HEK293 (cell line): Measurements from ENCODE around the gene HPCAL1.

Source experiments
- CTCF ChIA-PET: fragments of 350-600 bp; formaldehyde crosslinking; extraction: SDS; loops from one replicate; lab custom pipeline; 2021; ENCODE audit warnings: antibody characterized with exemption; lab: Yijun Ruan, JAX
- POLR2A ChIA-PET: fragments of 300-600 bp; formaldehyde crosslinking; extraction: SDS; loops from one replicate; lab custom pipeline; 2020; ENCODE audit warnings: antibody characterized with exemption, inconsistent platforms; lab: Yijun Ruan, JAX
- H3K27ac ChIP-seq: fragments of 200-500 bp; sonication (Bioruptor generic); 2 replicates; pipeline ENCODE4 v1.5.1; 2014; ENCODE audit warnings: low read depth, low read length, control low read depth, inconsistent platforms; ENCODE audit errors: extremely low read depth
- H3K36me3 ChIP-seq, 2 experiments: fragments of 200-500 bp in 1 of 2; sonication (Bioruptor generic) in 1 of 2; 1 replicate in 1 of 2; 2 replicates in 1 of 2; pipeline ENCODE4 v1.5.1; 2014 to 2017; ENCODE audit warnings: inconsistent platforms in 2 of 2, low read length in 2 of 2; ENCODE audit not compliant: control insufficient read depth in 2 of 2, insufficient read depth in 1 of 2
- H3K4me1 ChIP-seq: fragments of 200-500 bp; sonication (Bioruptor generic); 2 replicates; pipeline ENCODE4 v1.5.1; 2014; ENCODE audit warnings: mild to moderate bottlenecking, low read length, inconsistent platforms; ENCODE audit not compliant: control insufficient read depth, insufficient read depth
- H3K4me3 ChIP-seq: 2 replicates; pipeline ENCODE4 v1.5.1; 2011; ENCODE audit warnings: low read depth, mild to moderate bottlenecking, control low read depth, low read length, moderate library complexity
- H3K9me3 ChIP-seq: fragments of 200-500 bp; sonication (Bioruptor generic); 2 replicates; pipeline ENCODE4 v1.5.1; 2014; ENCODE audit warnings: low read depth, low read length, inconsistent platforms; ENCODE audit not compliant: control insufficient read depth, insufficient read depth
- GLIS2 ChIP-seq: fragments of 450-650 bp; formaldehyde crosslinking; IDR thresholded peaks from 2 replicates; pipeline ENCODE4 v1.5.1; 2016; ENCODE audit warnings: missing biosample characterization, missing genetic modification characterization
- KLF10 ChIP-seq: fragments of 450-650 bp; IDR thresholded peaks from 2 replicates; pipeline ENCODE4 v1.5.1; 2018; ENCODE audit warnings: missing biosample characterization, mild to moderate bottlenecking, missing genetic modification characterization
- KLF7 ChIP-seq: fragments of 450-650 bp; formaldehyde crosslinking; IDR thresholded peaks from 2 replicates; pipeline ENCODE4 v1.5.1; 2016; ENCODE audit warnings: missing biosample characterization, missing genetic modification characterization, borderline replicate concordance
- REPIN1 ChIP-seq: fragments of 450-650 bp; formaldehyde crosslinking; IDR thresholded peaks from 2 replicates; pipeline ENCODE4 v1.5.1; 2017; ENCODE audit warnings: missing biosample characterization, missing genetic modification characterization, low read depth
- SALL2 ChIP-seq: fragments of 450-650 bp; formaldehyde crosslinking; IDR thresholded peaks from 2 replicates; pipeline ENCODE4 v1.5.0; 2017; ENCODE audit warnings: missing biosample characterization, mild to moderate bottlenecking, missing genetic modification characterization, borderline replicate concordance
- ZBTB17 ChIP-seq: fragments of 450-650 bp; formaldehyde crosslinking; IDR thresholded peaks from 2 replicates; pipeline ENCODE4 v1.5.1; 2016; ENCODE audit warnings: missing biosample characterization, missing genetic modification characterization
- ZBTB20 ChIP-seq: fragments of 450-650 bp; formaldehyde crosslinking; IDR thresholded peaks from 2 replicates; pipeline ENCODE4 v1.5.1; 2016; ENCODE audit warnings: missing biosample characterization, missing genetic modification characterization
- ZBTB8A ChIP-seq: fragments of 450-650 bp; formaldehyde crosslinking; IDR thresholded peaks from 2 replicates; pipeline ENCODE4 v1.5.1; 2016; ENCODE audit warnings: missing biosample characterization, missing genetic modification characterization
- ZFP41 ChIP-seq: fragments of 450-650 bp; formaldehyde crosslinking; IDR thresholded peaks from 2 replicates; pipeline ENCODE4 v1.5.1; 2016; ENCODE audit warnings: missing biosample characterization, missing genetic modification characterization, borderline replicate concordance
- ZIC2 ChIP-seq: fragments of 450-650 bp; formaldehyde crosslinking; IDR thresholded peaks from 2 replicates; pipeline ENCODE4 v1.5.1; 2016; ENCODE audit warnings: missing biosample characterization, missing genetic modification characterization
- ZNF10 ChIP-seq: fragments of 450-650 bp; formaldehyde crosslinking; IDR thresholded peaks from 2 replicates; pipeline ENCODE4 v1.5.1; 2017; ENCODE audit warnings: missing biosample characterization, missing genetic modification characterization
- ZNF112 ChIP-seq: fragments of 450-650 bp; formaldehyde crosslinking; IDR thresholded peaks from 2 replicates; pipeline ENCODE4 v1.5.0; 2017; ENCODE audit warnings: missing biosample characterization, missing genetic modification characterization
- ZNF132 ChIP-seq: fragments of 450-650 bp; formaldehyde crosslinking; IDR thresholded peaks from 2 replicates; pipeline ENCODE4 v1.5.1; 2017; ENCODE audit warnings: missing biosample characterization, missing genetic modification characterization, borderline replicate concordance
- ZNF175 ChIP-seq: fragments of 450-650 bp; formaldehyde crosslinking; IDR thresholded peaks from 2 replicates; pipeline ENCODE4 v1.5.1; 2016; ENCODE audit warnings: missing biosample characterization, missing genetic modification characterization
- ZNF214 ChIP-seq: fragments of 450-650 bp; formaldehyde crosslinking; IDR thresholded peaks from 2 replicates; pipeline ENCODE4 v1.5.1; 2017; ENCODE audit warnings: missing biosample characterization, mild to moderate bottlenecking, missing genetic modification characterization, borderline replicate concordance
- ZNF221 ChIP-seq: fragments of 450-650 bp; formaldehyde crosslinking; IDR thresholded peaks from 2 replicates; pipeline ENCODE4 v1.5.1; 2017; ENCODE audit warnings: missing biosample characterization, missing genetic modification characterization, borderline replicate concordance
- ZNF335 ChIP-seq: fragments of 450-650 bp; formaldehyde crosslinking; conservative IDR thresholded peaks from 2 replicates; pipeline ENCODE4 v1.5.1; 2016; ENCODE audit warnings: missing biosample characterization, missing genetic modification characterization
- ZNF341 ChIP-seq: fragments of 450-650 bp; formaldehyde crosslinking; IDR thresholded peaks from 2 replicates; pipeline ENCODE4; 2016; ENCODE audit warnings: low read depth, missing biosample characterization, missing genetic modification characterization
- ZNF37A ChIP-seq: fragments of 450-650 bp; IDR thresholded peaks from 2 replicates; pipeline ENCODE4 v1.5.1; 2018; ENCODE audit warnings: missing biosample characterization, missing genetic modification characterization
- ZNF654 ChIP-seq: fragments of 450-650 bp; formaldehyde crosslinking; IDR thresholded peaks from 2 replicates; pipeline ENCODE4 v1.5.1; 2016; ENCODE audit warnings: low read depth, missing biosample characterization, missing genetic modification characterization
- ZNF76 ChIP-seq: fragments of 450-650 bp; formaldehyde crosslinking; IDR thresholded peaks from 2 replicates; pipeline ENCODE4; 2016; ENCODE audit warnings: low read depth, missing biosample characterization, missing genetic modification characterization, borderline replicate concordance
- ZNF791 ChIP-seq: fragments of 450-650 bp; formaldehyde crosslinking; IDR thresholded peaks from 2 replicates; pipeline ENCODE4 v1.5.1; 2016; ENCODE audit warnings: missing biosample characterization, missing genetic modification characterization
- ZXDB ChIP-seq: fragments of 450-650 bp; formaldehyde crosslinking; IDR thresholded peaks from 2 replicates; pipeline ENCODE4 v1.5.1; 2016; ENCODE audit warnings: missing biosample characterization, missing genetic modification characterization
- TF ChIP-seq, protein P1 (sequence below): fragments of 450-650 bp; formaldehyde crosslinking; IDR thresholded peaks from 2 replicates; pipeline ENCODE4; 2016; ENCODE audit warnings: missing biosample characterization, missing genetic modification characterization
- TF ChIP-seq, protein P2 (sequence below): fragments of 450-650 bp; formaldehyde crosslinking; optimal IDR thresholded peaks from 2 replicates; pipeline ENCODE3; 2016; ENCODE audit warnings: missing biosample characterization, mild to moderate bottlenecking, missing genetic modification characterization
- TF ChIP-seq, protein P3 (sequence below): fragments of 450-650 bp; formaldehyde crosslinking; IDR thresholded peaks from 2 replicates; pipeline ENCODE4 v1.5.1; 2016; ENCODE audit warnings: missing biosample characterization, missing genetic modification characterization
- TF ChIP-seq, protein P4 (sequence below): IDR thresholded peaks from 2 replicates; pipeline ENCODE4 v1.6.1; 2011; ENCODE audit warnings: mild to moderate bottlenecking, low read depth, low read length, borderline replicate concordance
- TF ChIP-seq, protein P5 (sequence below): fragments of 450-650 bp; formaldehyde crosslinking; IDR thresholded peaks from 2 replicates; pipeline ENCODE4 v1.5.1; 2016; ENCODE audit warnings: missing biosample characterization, missing genetic modification characterization

Gene HPCAL1

DNA sequence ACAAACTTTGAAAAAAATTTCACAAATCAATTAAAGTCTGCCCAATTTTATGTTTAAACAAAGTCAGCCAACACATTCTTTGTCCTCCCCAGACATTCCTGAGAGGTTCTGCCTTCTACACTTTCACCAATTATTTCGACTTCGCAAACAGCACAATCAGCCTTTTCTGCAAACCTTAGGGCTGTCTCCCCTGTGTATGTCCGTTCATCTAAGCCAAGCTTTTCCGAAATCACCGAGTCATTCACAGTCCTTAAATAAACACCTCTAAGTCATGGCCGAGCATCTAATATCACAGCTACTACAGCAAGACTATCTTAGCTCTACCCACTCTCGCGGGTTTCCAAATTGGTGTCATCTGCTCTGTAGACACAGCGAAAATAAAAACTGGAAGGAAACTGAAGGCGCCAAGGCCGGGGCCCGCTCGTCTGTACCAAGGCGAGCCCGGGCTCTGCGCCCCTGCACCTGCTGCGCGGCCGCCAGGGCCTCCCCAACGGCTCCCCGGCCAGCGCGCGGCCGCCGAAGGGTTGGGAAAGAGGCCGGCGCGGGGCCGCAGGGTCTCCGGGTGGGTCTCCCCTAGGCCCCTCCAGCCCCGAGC, 144.7 kb downstream of the HPCAL1 start (continued):
- TF ChIP-seq, protein P1, sequence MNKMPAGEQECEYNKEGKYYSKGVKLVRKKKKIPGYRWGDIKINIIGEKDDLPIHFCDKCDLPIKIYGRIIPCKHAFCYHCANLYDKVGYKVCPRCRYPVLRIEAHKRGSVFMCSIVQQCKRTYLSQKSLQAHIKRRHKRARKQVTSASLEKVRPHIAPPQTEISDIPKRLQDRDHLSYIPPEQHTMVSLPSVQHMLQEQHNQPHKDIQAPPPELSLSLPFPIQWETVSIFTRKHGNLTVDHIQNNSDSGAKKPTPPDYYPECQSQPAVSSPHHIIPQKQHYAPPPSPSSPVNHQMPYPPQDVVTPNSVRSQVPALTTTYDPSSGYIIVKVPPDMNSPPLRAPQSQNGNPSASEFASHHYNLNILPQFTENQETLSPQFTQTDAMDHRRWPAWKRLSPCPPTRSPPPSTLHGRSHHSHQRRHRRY (tag by site-specific recombination) = no peak
- TF ChIP-seq ZNF37A (tag by site-specific recombination) = no peak
- peak; percentile 71 for TF ChIP-seq ZBTB8A
- TF ChIP-seq ZNF76 (tag by site-specific recombination) = no peak
- no peak for TF ChIP-seq ZNF341 (tag by site-specific recombination)
- TF ChIP-seq, protein P2, sequence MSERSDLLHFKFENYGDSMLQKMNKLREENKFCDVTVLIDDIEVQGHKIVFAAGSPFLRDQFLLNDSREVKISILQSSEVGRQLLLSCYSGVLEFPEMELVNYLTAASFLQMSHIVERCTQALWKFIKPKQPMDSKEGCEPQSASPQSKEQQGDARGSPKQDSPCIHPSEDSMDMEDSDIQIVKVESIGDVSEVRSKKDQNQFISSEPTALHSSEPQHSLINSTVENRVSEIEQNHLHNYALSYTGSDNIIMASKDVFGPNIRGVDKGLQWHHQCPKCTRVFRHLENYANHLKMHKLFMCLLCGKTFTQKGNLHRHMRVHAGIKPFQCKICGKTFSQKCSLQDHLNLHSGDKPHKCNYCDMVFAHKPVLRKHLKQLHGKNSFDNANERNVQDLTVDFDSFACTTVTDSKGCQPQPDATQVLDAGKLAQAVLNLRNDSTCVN (tag by site-specific recombination) = peak; percentile 79
- TF ChIP-seq ZNF335 (tag by site-specific recombination) = peak; percentile 13; the same call in 1 of the 2 replicates
- peak; percentile 42 for TF ChIP-seq ZXDB (tag by site-specific recombination)
- no peak for TF ChIP-seq ZNF175 (tag by site-specific recombination)
- TF ChIP-seq, protein P3, sequence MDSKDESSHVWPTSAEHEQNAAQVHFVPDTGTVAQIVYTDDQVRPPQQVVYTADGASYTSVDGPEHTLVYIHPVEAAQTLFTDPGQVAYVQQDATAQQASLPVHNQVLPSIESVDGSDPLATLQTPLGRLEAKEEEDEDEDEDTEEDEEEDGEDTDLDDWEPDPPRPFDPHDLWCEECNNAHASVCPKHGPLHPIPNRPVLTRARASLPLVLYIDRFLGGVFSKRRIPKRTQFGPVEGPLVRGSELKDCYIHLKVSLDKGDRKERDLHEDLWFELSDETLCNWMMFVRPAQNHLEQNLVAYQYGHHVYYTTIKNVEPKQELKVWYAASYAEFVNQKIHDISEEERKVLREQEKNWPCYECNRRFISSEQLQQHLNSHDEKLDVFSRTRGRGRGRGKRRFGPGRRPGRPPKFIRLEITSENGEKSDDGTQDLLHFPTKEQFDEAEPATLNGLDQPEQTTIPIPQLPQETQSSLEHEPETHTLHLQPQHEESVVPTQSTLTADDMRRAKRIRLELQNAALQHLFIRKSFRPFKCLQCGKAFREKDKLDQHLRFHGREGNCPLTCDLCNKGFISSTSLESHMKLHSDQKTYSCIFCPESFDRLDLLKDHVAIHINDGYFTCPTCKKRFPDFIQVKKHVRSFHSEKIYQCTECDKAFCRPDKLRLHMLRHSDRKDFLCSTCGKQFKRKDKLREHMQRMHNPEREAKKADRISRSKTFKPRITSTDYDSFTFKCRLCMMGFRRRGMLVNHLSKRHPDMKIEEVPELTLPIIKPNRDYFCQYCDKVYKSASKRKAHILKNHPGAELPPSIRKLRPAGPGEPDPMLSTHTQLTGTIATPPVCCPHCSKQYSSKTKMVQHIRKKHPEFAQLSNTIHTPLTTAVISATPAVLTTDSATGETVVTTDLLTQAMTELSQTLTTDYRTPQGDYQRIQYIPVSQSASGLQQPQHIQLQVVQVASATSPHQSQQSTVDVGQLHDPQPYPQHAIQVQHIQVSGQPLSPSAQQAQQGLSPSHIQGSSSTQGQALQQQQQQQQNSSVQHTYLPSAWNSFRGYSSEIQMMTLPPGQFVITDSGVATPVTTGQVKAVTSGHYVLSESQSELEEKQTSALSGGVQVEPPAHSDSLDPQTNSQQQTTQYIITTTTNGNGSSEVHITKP (tag by site-specific recombination) = no peak
- TF ChIP-seq ZNF654 (tag by site-specific recombination) = no peak
- peak; percentile 82 for TF ChIP-seq ZBTB20 (tag by site-specific recombination)
- peak; percentile 61; the same call in 1 of the 2 replicates for TF ChIP-seq ZNF10 (tag by site-specific recombination)
- TF ChIP-seq ZNF112 (tag by site-specific recombination) = no peak
- TF ChIP-seq ZNF214 (tag by site-specific recombination) = no peak
- TF ChIP-seq ZBTB17 (tag by site-specific recombination) = peak; percentile 59
- no peak for TF ChIP-seq KLF7 (tag by site-specific recombination)

DNA sequence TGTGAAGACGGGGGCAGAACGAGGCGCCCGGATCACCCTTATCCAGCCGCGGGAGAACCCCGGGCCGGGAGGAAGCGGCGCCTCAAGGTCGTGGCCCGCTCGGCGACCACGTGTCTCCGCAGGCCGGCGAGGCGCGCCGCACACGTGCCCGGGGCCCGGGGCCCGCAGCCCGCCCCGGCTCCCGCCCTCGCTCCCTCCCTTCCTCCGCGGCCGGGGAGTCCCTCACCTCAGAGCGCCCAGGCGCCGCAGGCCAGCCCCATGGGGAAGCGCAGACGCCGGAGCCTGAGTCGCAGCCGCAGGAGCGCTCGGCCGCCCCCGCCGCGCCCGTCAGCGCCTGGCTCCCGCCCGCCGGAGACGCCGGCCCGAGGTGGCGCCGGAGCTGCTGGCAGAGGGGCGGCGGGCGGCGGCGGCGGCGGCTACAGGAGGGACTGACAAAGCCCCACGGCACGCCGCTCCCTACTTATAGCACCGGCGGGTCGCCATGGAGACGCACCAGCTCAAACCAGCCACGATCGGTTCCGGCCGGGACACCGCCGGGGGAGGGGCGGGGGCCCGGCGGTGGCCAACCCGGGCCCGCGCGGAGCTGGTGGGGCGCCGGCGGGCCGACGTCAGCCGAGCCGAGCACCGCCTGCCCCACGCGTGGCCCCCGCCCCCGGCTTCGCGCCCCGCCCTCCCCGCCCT, 145.3 kb downstream of the HPCAL1 start, which contains the start of gene ODC1:
Gene ODC1 (minus strand): TSS at position 433 of the 681 bp plus-strand sequence. CDS start 3,295 bp downstream, outside the sequence.
- H3K4me1 ChIP-seq = peaks cover 11% of the 10 kb centered on the region
- peaks cover 19 to 24% of the 10 kb centered on the region in 2 experiments for H3K36me3 ChIP-seq
- peak within 1 kb of the TSS; percentile 86 for H3K27ac ChIP-seq
- peak within 1 kb of the TSS; percentile 44 for H3K4me3 ChIP-seq
- POLR2A ChIA-PET = interaction anchor here (0.6 to 2.4 kb wide), 23 partner anchors 8 to 773 kb away, joined by 3 to 17 read pairs (median 4); partner anchors contain the start of genes RRM2 and TAF1B
- CTCF ChIA-PET = interaction anchor here (0.6 to 6.5 kb wide), 6 partner anchors 14 to 376 kb away, joined by 3 to 57 read pairs (median 7); no protein-coding TSS in a partner anchor
- H3K9me3 ChIP-seq = no peaks in the 10 kb centered on the region
- TF ChIP-seq ZFP41 (no peak), ZXDB (tag by site-specific recombination) (0 out of 2 replicates have a peak, but pooled peaks have one; percentile 6), ZNF791 (no peak), ZNF341 (tag by site-specific recombination) (no peak), REPIN1 (tag by site-specific recombination) (no peak), ZNF221 (tag by site-specific recombination) (no peak), GLIS2 (tag by site-specific recombination) (no peak), ZIC2 (tag by site-specific recombination) (no peak), KLF10 (tag by site-specific recombination) (peak; percentile 80; the same call in 1 of the 2 replicates), SALL2 (tag by site-specific recombination) (no peak), ZNF132 (no peak)
- TF ChIP-seq, protein P4, sequence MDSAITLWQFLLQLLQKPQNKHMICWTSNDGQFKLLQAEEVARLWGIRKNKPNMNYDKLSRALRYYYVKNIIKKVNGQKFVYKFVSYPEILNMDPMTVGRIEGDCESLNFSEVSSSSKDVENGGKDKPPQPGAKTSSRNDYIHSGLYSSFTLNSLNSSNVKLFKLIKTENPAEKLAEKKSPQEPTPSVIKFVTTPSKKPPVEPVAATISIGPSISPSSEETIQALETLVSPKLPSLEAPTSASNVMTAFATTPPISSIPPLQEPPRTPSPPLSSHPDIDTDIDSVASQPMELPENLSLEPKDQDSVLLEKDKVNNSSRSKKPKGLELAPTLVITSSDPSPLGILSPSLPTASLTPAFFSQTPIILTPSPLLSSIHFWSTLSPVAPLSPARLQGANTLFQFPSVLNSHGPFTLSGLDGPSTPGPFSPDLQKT = no peak
- TF ChIP-seq, protein P5, sequence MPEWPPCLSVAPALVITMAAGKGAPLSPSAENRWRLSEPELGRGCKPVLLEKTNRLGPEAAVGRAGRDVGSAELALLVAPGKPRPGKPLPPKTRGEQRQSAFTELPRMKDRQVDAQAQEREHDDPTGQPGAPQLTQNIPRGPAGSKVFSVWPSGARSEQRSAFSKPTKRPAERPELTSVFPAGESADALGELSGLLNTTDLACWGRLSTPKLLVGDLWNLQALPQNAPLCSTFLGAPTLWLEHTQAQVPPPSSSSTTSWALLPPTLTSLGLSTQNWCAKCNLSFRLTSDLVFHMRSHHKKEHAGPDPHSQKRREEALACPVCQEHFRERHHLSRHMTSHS (tag by site-specific recombination) = no peak
